ENCODE results near the gene CHI3L1.

The CHI3L1 gene

GRCh38 chr1:203179667-203180005 lies 6.9 kb downstream of the CHI3L1 start:
- no peak for DNase-seq

GRCh38 chr1:203178821-203179666 lies 7.5 kb downstream of the CHI3L1 start:
- DNase-seq: no peak

- no peak for DNase-seq
Observed at GRCh38 chr1:203178083-203178482, 8.4 kb downstream of the CHI3L1 start.

- no peak for DNase-seq
Observed at GRCh38 chr1:203177470-203178039, 8.9 kb downstream of the CHI3L1 start.

- DNase-seq: no peak
Observed at GRCh38 chr1:203177036-203177405, 9.5 kb downstream of the CHI3L1 start.

GRCh38 chr1:203176273-203177035 lies 10.1 kb downstream of the CHI3L1 start:
- DNase-seq: no peak

- DNase-seq: no peak
Observed at GRCh38 chr1:203175827-203176241, 10.7 kb downstream of the CHI3L1 start.

- DNase-seq: no peak
Observed at GRCh38 chr1:203175237-203175826, 11.2 kb downstream of the CHI3L1 start, which contains the start of gene MYBPH. TSS of gene MYBPH (minus strand) at chr1:203175826. CDS start at chr1:203175755, 71 bp downstream.

- DNase-seq: no peak
Observed at GRCh38 chr1:203174324-203174985, 12.0 kb downstream of the CHI3L1 start.

- peak; percentile 92 for DNase-seq
Observed at GRCh38 chr1:203173566-203173965, 12.9 kb downstream of the CHI3L1 start.

- no peak for DNase-seq
Observed at GRCh38 chr1:203173011-203173555, 13.4 kb downstream of the CHI3L1 start.

- peak; percentile 52 for DNase-seq
Observed at GRCh38 chr1:203172184-203173010, 14.1 kb downstream of the CHI3L1 start.

- DNase-seq: no peak
Observed at GRCh38 chr1:203171341-203172183, 14.9 kb downstream of the CHI3L1 start.

GRCh38 chr1:203170625-203171330 lies 15.7 kb downstream of the CHI3L1 start:
- DNase-seq: no peak

- no peak for DNase-seq
Observed at GRCh38 chr1:203169770-203170520, 16.6 kb downstream of the CHI3L1 start.

- no peak for DNase-seq
Observed at GRCh38 chr1:203168991-203169390, 17.5 kb downstream of the CHI3L1 start.

GRCh38 chr1:203168256-203168786 lies 18.2 kb downstream of the CHI3L1 start:
- no peak for DNase-seq

- no peak for DNase-seq
Observed at GRCh38 chr1:203167913-203168200, 18.6 kb downstream of the CHI3L1 start.

Data from NCI-H2171 (cell line).